HEK293T (cell line): Measurements from ENCODE around the gene SMURF1.

Experiments
- ARNT ChIP-seq: fragments of 450-650 bp; IDR thresholded peaks from 2 replicates; pipeline ENCODE4 v1.6.1; 2017; ENCODE audit warnings: mild to moderate bottlenecking
- BHLHE40 ChIP-seq: fragments of 450-650 bp; IDR thresholded peaks from 2 replicates; pipeline ENCODE4 v1.6.1; 2016; ENCODE audit warnings: mild to moderate bottlenecking, moderate library complexity, borderline replicate concordance
- ELF4 ChIP-seq: fragments of 450-650 bp; IDR thresholded peaks from 2 replicates; pipeline ENCODE4 v1.6.1; 2017; ENCODE audit warnings: antibody characterized with exemption
- FOXA1 ChIP-seq: fragments of 450-650 bp; IDR thresholded peaks from 2 replicates; pipeline ENCODE4 v1.6.1; 2016; ENCODE audit warnings: mild to moderate bottlenecking
- FOXK2 ChIP-seq: fragments of 450-650 bp; IDR thresholded peaks from 2 replicates; pipeline ENCODE4 v1.6.1; 2016; ENCODE audit warnings: mild to moderate bottlenecking
- FOXM1 ChIP-seq: fragments of 450-650 bp; IDR thresholded peaks from 2 replicates; pipeline ENCODE4 v1.6.1; 2017; ENCODE audit warnings: mild to moderate bottlenecking, borderline replicate concordance
- HDGF ChIP-seq: fragments of 450-650 bp; IDR thresholded peaks from 2 replicates; pipeline ENCODE4 v1.6.1; 2017; ENCODE audit warnings: antibody characterized with exemption, borderline replicate concordance
- L3MBTL2 ChIP-seq: fragments of 450-650 bp; conservative IDR thresholded peaks from 2 replicates; pipeline ENCODE4 v1.6.1; 2016; ENCODE audit warnings: mild to moderate bottlenecking
- NFRKB ChIP-seq: fragments of 450-650 bp; IDR thresholded peaks from 2 replicates; pipeline ENCODE4 v1.6.1; 2016; ENCODE audit warnings: mild to moderate bottlenecking, moderate library complexity
- PKNOX1 ChIP-seq: fragments of 450-650 bp; IDR thresholded peaks from 2 replicates; pipeline ENCODE4 v1.6.1; 2016
- SP1 ChIP-seq: fragments of 450-650 bp; IDR thresholded peaks from 2 replicates; pipeline ENCODE4 v1.6.1; 2017
- SUZ12 ChIP-seq: fragments of 450-650 bp; IDR thresholded peaks from 2 replicates; pipeline ENCODE4 v1.6.1; 2016; ENCODE audit warnings: mild to moderate bottlenecking
- TARDBP ChIP-seq: fragments of 450-650 bp; IDR thresholded peaks from 2 replicates; pipeline ENCODE4 v1.6.1; 2016
- ZNF384 ChIP-seq: fragments of 450-650 bp; IDR thresholded peaks from 2 replicates; pipeline ENCODE4 v1.6.1; 2016

GRCh38 chr7:98996150-98996552 lies 147.8 kb downstream of the SMURF1 start:
- TF ChIP-seq PKNOX1 (no peak), SP1 (no peak), FOXM1 (no peak), BHLHE40 (no peak), TARDBP (no peak), SUZ12 (no peak), HDGF (no peak), ZNF384 (no peak), FOXK2 (no peak), ELF4 (no peak), L3MBTL2 (no peak), NFRKB (no peak), FOXA1 (no peak), ARNT (no peak)
